H1 (cell line): ENCODE results near the gene POLD1. TPM values are rescaled to one million over a fixed set of nuclear protein-coding genes. Genes with fewer than 3 reads are reported as not detected.

Experiments used
- CTCF ChIA-PET: fragments of 300-600 bp; sonication (Branson Sonifier 250); formaldehyde crosslinking; loops from one replicate; lab custom pipeline; 2021; ENCODE audit not compliant: partially characterized antibody; lab: Charles Lee
- POLR2A ChIA-PET: fragments of 300-600 bp; sonication (Branson Sonifier 250); formaldehyde crosslinking; loops from one replicate; lab custom pipeline; 2021; ENCODE audit warnings: inconsistent platforms; ENCODE audit not compliant: partially characterized antibody; lab: Charles Lee
- DNase-seq, 2 experiments: peaks; one replicate each; pipeline versions ENCODE4 v3.0.0 to v3.0.0-alpha.2; 2010 to 2022; ENCODE audit warnings: low spot score in 2 of 2, low read depth in 1 of 2, mixed read lengths in 1 of 2
- FAIRE-seq: peaks from 2 replicates; lab custom pipeline; 2011; peaks lifted over from hg19 to GRCh38; lab: Jason Lieb, UNC
- H2AFZ ChIP-seq: 2 replicates; pipeline ENCODE4 v1.8.1; 2012; ENCODE audit warnings: low read length, inconsistent platforms
- H2AK5ac ChIP-seq: 2 replicates; pipeline ENCODE4 v1.6.1; 2013; ENCODE audit warnings: low read depth, low read length
- H2BK120ac ChIP-seq: replicated peaks from 2 replicates; pipeline ENCODE3; 2013; ENCODE audit warnings: low read depth, low read length, inconsistent platforms
- H2BK12ac ChIP-seq: 2 replicates; pipeline ENCODE4 v1.6.1; 2013; ENCODE audit warnings: low read depth, low read length
- H2BK15ac ChIP-seq: 2 replicates; pipeline ENCODE4 v1.6.1; 2013; ENCODE audit warnings: low read length
- H2BK20ac ChIP-seq: 2 replicates; pipeline ENCODE4 v1.6.1; 2013; ENCODE audit warnings: low read length
- H2BK5ac ChIP-seq: 2 replicates; pipeline ENCODE4 v1.6.1; 2013; ENCODE audit warnings: low read depth, low read length
- H3K14ac ChIP-seq: 2 replicates; pipeline ENCODE4 v1.6.1; 2013; ENCODE audit warnings: inconsistent platforms; ENCODE audit not compliant: insufficient read length
- H3K18ac ChIP-seq: 2 replicates; pipeline ENCODE4 v1.6.1; 2013; ENCODE audit warnings: low read length; ENCODE audit errors: extremely low read depth
- H3K23ac ChIP-seq: 2 replicates; pipeline ENCODE4 v1.6.1; 2013; ENCODE audit warnings: inconsistent platforms; ENCODE audit not compliant: insufficient read length
- H3K23me2 ChIP-seq: 2 replicates; pipeline ENCODE4 v1.6.1; 2013; ENCODE audit warnings: low read depth, low read length
- H3K27ac ChIP-seq: 2 replicates; pipeline ENCODE4 v1.6.1; 2011; ENCODE audit warnings: low read depth, low read length, inconsistent platforms
- H3K27me3 ChIP-seq, 4 experiments: replicated peaks in 1 of 4; 1 replicate in 1 of 4; 2 replicates in 3 of 4; pipeline versions ENCODE4 v1.6.1 to v1.8.1; 2011 to 2013; ENCODE audit warnings: low read length in 3 of 4, mild to moderate bottlenecking in 3 of 4, inconsistent platforms in 2 of 4, mixed read lengths in 2 of 4, moderate library complexity in 1 of 4; ENCODE audit not compliant: control insufficient read depth in 3 of 4, insufficient read depth in 3 of 4; ENCODE audit errors: extremely low read depth in 1 of 4
- H3K36me3 ChIP-seq, 4 experiments: 2 replicates each; pipeline versions ENCODE4 v1.6.1 to v1.8.1; 2011 to 2013; ENCODE audit warnings: mild to moderate bottlenecking in 4 of 4, low read length in 3 of 4, moderate library complexity in 2 of 4, control low read depth in 1 of 4, inconsistent platforms in 1 of 4; ENCODE audit not compliant: insufficient read depth in 4 of 4, control insufficient read depth in 2 of 4
- H3K4ac ChIP-seq: replicated peaks from 2 replicates; pipeline ENCODE3; 2013; ENCODE audit warnings: low read length, low read depth, mixed read lengths, inconsistent platforms; ENCODE audit not compliant: insufficient read length
- H3K4me1 ChIP-seq, 4 experiments: replicated peaks in 1 of 4; 1 replicate in 1 of 4; 2 replicates in 3 of 4; pipeline versions ENCODE4 v1.6.1 to v1.8.1; 2011 to 2013; ENCODE audit warnings: low read length in 3 of 4, inconsistent platforms in 2 of 4, mixed read lengths in 1 of 4; ENCODE audit not compliant: insufficient read depth in 4 of 4, control insufficient read depth in 3 of 4
- H3K4me2 ChIP-seq, 2 experiments: 2 replicates each; pipeline versions ENCODE4 v1.6.1 to v1.8.1; 2011 to 2013; ENCODE audit warnings: low read depth in 2 of 2, low read length in 2 of 2, control low read depth in 1 of 2, inconsistent platforms in 1 of 2, mild to moderate bottlenecking in 1 of 2; ENCODE audit not compliant: insufficient read depth in 1 of 2
- H3K4me3 ChIP-seq, 4 experiments: fragments of 200-600, 300-600 bp in 1 of 4; sonication (generic), shearing (Covaris generic), sonication (Bioruptor Twin) in 1 of 4; 2 replicates each; pipeline versions ENCODE4 v1.5.1 to v1.8.1; 2011 to 2016; ENCODE audit warnings: low read length in 4 of 4, low read depth in 3 of 4, control low read depth in 2 of 4, inconsistent platforms in 2 of 4, mild to moderate bottlenecking in 2 of 4, mixed read lengths in 1 of 4, moderate library complexity in 1 of 4; ENCODE audit not compliant: insufficient read depth in 2 of 4; ENCODE audit errors: extremely low read depth in 1 of 4
- H3K56ac ChIP-seq: replicated peaks from 2 replicates; pipeline ENCODE3; 2013; ENCODE audit warnings: low read depth, mild to moderate bottlenecking, mixed read lengths, low read length, inconsistent platforms; ENCODE audit not compliant: insufficient read length
- H3K79me1 ChIP-seq: 2 replicates; pipeline ENCODE4 v1.6.1; 2013; ENCODE audit warnings: low read depth, low read length, control low read depth
- H3K79me2 ChIP-seq, 2 experiments: 2 replicates each; pipeline versions ENCODE4 v1.6.1 to v1.8.1; 2012 to 2013; ENCODE audit warnings: low read length in 2 of 2, mild to moderate bottlenecking in 2 of 2, inconsistent platforms in 1 of 2; ENCODE audit not compliant: insufficient read depth in 2 of 2, control insufficient read depth in 1 of 2
- H3K9ac ChIP-seq, 4 experiments: replicated peaks in 1 of 4; 1 replicate in 1 of 4; 2 replicates in 3 of 4; pipeline versions ENCODE4 v1.6.1 to v1.8.1; 2011 to 2013; ENCODE audit warnings: low read depth in 3 of 4, low read length in 3 of 4, control low read depth in 2 of 4, mild to moderate bottlenecking in 2 of 4, moderate library complexity in 2 of 4, inconsistent platforms in 1 of 4; ENCODE audit errors: extremely low read depth in 1 of 4
- H3K9me3 ChIP-seq, 2 experiments: 2 replicates each; pipeline versions ENCODE4 v1.6.1 to v1.8.1; 2012 to 2013; ENCODE audit warnings: mild to moderate bottlenecking in 2 of 2, moderate library complexity in 2 of 2, control low read depth in 1 of 2, inconsistent platforms in 1 of 2, low read depth in 1 of 2, low read length in 1 of 2, mixed read lengths in 1 of 2; ENCODE audit not compliant: insufficient read depth in 2 of 2
- H4K20me1 ChIP-seq, 2 experiments: replicated peaks in 1 of 2; 2 replicates each; pipeline versions ENCODE3 to v1.8.1; 2011 to 2013; ENCODE audit warnings: inconsistent platforms in 2 of 2, low read length in 2 of 2, mild to moderate bottlenecking in 1 of 2; ENCODE audit not compliant: insufficient read depth in 2 of 2, control insufficient read depth in 1 of 2
- H4K5ac ChIP-seq: 2 replicates; pipeline ENCODE4 v1.6.1; 2013; ENCODE audit warnings: low read length, low read depth, mixed read lengths, inconsistent platforms; ENCODE audit not compliant: insufficient read length
- H4K8ac ChIP-seq: 2 replicates; pipeline ENCODE4 v1.8.0; 2013; ENCODE audit warnings: mild to moderate bottlenecking, moderate library complexity, low read length, inconsistent platforms; ENCODE audit not compliant: insufficient read depth; ENCODE audit errors: extremely low read depth
- H4K91ac ChIP-seq: replicated peaks from 2 replicates; pipeline ENCODE3; 2013; ENCODE audit warnings: low read length, mixed read lengths, inconsistent platforms; ENCODE audit not compliant: insufficient read length
- BRCA1 ChIP-seq: IDR thresholded peaks from 2 replicates; pipeline ENCODE4 v1.6.1; 2012; ENCODE audit warnings: low read depth, low read length, improper control_type of control experiment
- CREB1 ChIP-seq: IDR thresholded peaks from 2 replicates; pipeline ENCODE4 v1.6.1; 2012; ENCODE audit warnings: inconsistent platforms
- EZH2 ChIP-seq: fragments of 200-600 bp; sonication (generic); IDR thresholded peaks from 2 replicates; pipeline ENCODE4 v1.7.1; 2012; ENCODE audit warnings: low read depth, mild to moderate bottlenecking, moderate library complexity, low read length, inconsistent platforms; ENCODE audit not compliant: severe bottlenecking
- PHF8 ChIP-seq: fragments of 200-600 bp; sonication (generic); conservative IDR thresholded peaks from 2 replicates; pipeline ENCODE4 v1.7.1; 2012; ENCODE audit warnings: low read depth, mild to moderate bottlenecking, inconsistent platforms, low read length, moderate library complexity
- RAD21 ChIP-seq, 2 experiments: IDR thresholded peaks in 1 of 2; conservative IDR thresholded peaks in 1 of 2; 2 replicates each; pipeline ENCODE4 v1.6.1; 2011; ENCODE audit warnings: low read depth in 2 of 2, low read length in 2 of 2, improper control_type of control experiment in 1 of 2, inconsistent platforms in 1 of 2, mild to moderate bottlenecking in 1 of 2, moderate library complexity in 1 of 2
- RNF2 ChIP-seq: fragments of 200-900, 300-1000 bp; sonication (generic); IDR thresholded peaks from 2 replicates; pipeline ENCODE4 v1.7.1; 2016; ENCODE audit warnings: borderline replicate concordance, low read depth, mild to moderate bottlenecking, antibody characterized with exemption, low read length; ENCODE audit not compliant: poor library complexity, severe bottlenecking; ENCODE audit errors: missing control alignments
- TBP ChIP-seq: IDR thresholded peaks from 2 replicates; pipeline ENCODE4 v1.6.1; 2011; ENCODE audit warnings: low read depth, low read length, improper control_type of control experiment
- WGBS, 2 experiments: shearing (Covaris generic) in 1 of 2; methylation state at CpG; one replicate each; pipeline versions ENCODE4 v1.1.6 to v1.1.7; 2013 to 2015; ENCODE audit warnings: low lambda C conversion rate in 2 of 2, mixed read lengths in 2 of 2, inconsistent platforms in 1 of 2, low coverage in 1 of 2, missing lambda C conversion rate in 1 of 2; ENCODE audit not compliant: insufficient replicate concordance in 2 of 2, insufficient coverage in 1 of 2, insufficient read length in 1 of 2; ENCODE audit errors: extremely low coverage in 1 of 2, missing lambda C conversion rate in 1 of 2; 5-methylcytosine and 5-hydroxymethylcytosine counted together
- polyA plus RNA-seq, 7 experiments: library from polyadenylated mRNA; depleted of rRNA in 3 of 7; stranded (reverse) in 5 of 7; unstranded in 2 of 7; fragments of >200 nt in 5 of 7; fragments of 200-250 nt in 2 of 7; gene quantifications; 1 replicate in 5 of 7; 2 replicates in 1 of 7; 4 replicates in 1 of 7; pipeline versions ENCODE4 v1.2.1 to v1.2.3, GENCODE V29; 2011 to 2013; ENCODE audit warnings: missing spikeins in 2 of 7, mixed read lengths in 2 of 7
- total RNA-seq: library from RNA; stranded (reverse); fragmentation: NEBNext Ultra II Directional; extraction: Animal tissue kit (Norgen Biotek cat#: 25700); gene quantifications from 2 replicates; pipeline ENCODE4 v1.2.1, GENCODE V29; 2021
- TF ChIP-seq, protein P1 (sequence below): IDR thresholded peaks from 2 replicates; pipeline ENCODE4 v1.6.1; 2011; ENCODE audit warnings: low read depth, mild to moderate bottlenecking, low read length; ENCODE audit not compliant: insufficient read depth

POLD1 gene
- total and polyA plus RNA-seq, 2 of the 8 experiments (the other 6 are each of a cell fraction or from before 2014, with no cell fraction given): 141 to 142 TPM

DNA sequence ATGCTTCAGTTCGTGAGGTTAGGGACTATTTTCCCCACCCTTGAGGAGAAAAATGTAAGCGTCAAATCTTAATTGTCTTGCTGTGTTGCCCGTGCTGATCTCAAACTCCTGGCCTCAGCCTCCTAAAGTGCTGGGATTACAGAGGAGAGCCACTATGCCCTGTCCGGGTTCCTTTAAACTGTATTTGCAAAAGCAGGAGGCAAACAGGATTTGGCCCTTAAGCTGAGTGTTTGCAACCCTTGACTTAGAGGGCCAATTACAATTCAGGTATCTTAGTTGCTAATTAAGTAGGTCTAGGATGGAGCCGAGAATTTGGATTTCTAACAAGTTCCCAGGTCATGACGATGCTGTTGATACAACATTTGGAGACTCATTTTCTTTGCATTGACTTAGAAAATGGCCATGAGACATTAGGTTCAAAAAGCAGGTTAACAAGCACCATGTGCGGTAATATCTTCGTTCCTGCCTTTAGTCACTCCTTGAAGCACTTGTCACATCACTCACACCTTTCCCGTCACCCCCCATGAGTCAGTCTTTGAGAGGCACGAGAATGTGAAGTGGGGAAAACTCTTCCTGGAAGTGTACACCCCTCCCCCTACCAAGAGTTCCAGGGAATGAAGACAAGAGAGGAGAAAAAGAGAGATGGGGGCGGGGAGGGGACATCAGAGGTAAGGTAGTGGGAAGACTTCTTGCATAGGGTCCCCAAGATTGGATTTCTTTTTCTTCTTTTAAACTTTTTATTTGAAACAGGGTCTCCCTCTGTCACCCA lies 21.3 kb upstream of the POLD1 start:
- CTCF ChIA-PET: interaction anchor here (1.0 to 2.8 kb wide), 3 partner anchors 12 to 116 kb away, joined by 3 to 10 read pairs (median 6); no protein-coding TSS in a partner anchor
- POLR2A ChIA-PET: interaction anchor here (1.0 to 1.7 kb wide), 3 partner anchors 29 to 366 kb away, joined by 3 to 11 read pairs (median 4); no protein-coding TSS in a partner anchor
- H3K14ac ChIP-seq: no peak overlapping the region
- TF ChIP-seq PHF8 (no peak), RNF2 (no peak), RAD21 (IDR thresholded peaks at IDR 0.05 in 1 of 2, conservative IDR thresholded peaks at IDR 0.05 in 1 of 2; ENCODE audit: low read depth in 2 of 2, low read length in 2 of 2) (no peak), BRCA1 (no peak), CREB1 (no peak), EZH2 (no peak), TBP (no peak)
- TF ChIP-seq, protein P1, sequence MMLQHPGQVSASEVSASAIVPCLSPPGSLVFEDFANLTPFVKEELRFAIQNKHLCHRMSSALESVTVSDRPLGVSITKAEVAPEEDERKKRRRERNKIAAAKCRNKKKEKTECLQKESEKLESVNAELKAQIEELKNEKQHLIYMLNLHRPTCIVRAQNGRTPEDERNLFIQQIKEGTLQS: no peak

More for the DNA sequence above, 21.3 kb upstream of the POLD1 start:
- Histone ChIP-seq H3K9ac (no peak overlapping the region), H4K5ac (no peak overlapping the region), H4K91ac (no peak overlapping the region), H3K4me1 (0 out of 7 replicates have a peak, but pooled peaks cover 0 to 2% (median 0%) of the 10 kb centered on the region in 4 experiments), H4K20me1 (no peaks in the 10 kb centered on the region), H3K36me3 (no peaks in the 10 kb centered on the region), H3K18ac (no peak overlapping the region), H2AK5ac (no peak overlapping the region), H3K56ac (no peak overlapping the region), H2BK15ac (no peak overlapping the region), H3K4me2 (no peak overlapping the region), H2BK120ac (no peak overlapping the region), H3K23me2 (no peaks in the 10 kb centered on the region), H2AFZ (no peak overlapping the region), H4K8ac (no peak overlapping the region), H3K23ac (no peak overlapping the region), H2BK20ac (no peak overlapping the region), H3K79me1 (no peaks in the 10 kb centered on the region), H2BK12ac (no peak overlapping the region), H3K27me3 (peaks cover 0 to 4% (median 0%) of the 10 kb centered on the region in 4 experiments; a peak in 2 of 7 replicates), H3K4ac (no peak overlapping the region), H3K27ac (no peak overlapping the region), H3K9me3 (no peaks in the 10 kb centered on the region), H3K4me3 (no peak overlapping the region), H2BK5ac (no peak overlapping the region), H3K79me2 (no peaks in the 10 kb centered on the region)
- FAIRE-seq (peak; percentile 24), DNase-seq (no peak)
- 79% methylated on average over 11 of the region's 11 CpGs; no CpG with 5 or more reads in 1 of the 2 experiments for WGBS, 2 experiments
